ENCODE measurements around the gene EFNA4.

DNA sequence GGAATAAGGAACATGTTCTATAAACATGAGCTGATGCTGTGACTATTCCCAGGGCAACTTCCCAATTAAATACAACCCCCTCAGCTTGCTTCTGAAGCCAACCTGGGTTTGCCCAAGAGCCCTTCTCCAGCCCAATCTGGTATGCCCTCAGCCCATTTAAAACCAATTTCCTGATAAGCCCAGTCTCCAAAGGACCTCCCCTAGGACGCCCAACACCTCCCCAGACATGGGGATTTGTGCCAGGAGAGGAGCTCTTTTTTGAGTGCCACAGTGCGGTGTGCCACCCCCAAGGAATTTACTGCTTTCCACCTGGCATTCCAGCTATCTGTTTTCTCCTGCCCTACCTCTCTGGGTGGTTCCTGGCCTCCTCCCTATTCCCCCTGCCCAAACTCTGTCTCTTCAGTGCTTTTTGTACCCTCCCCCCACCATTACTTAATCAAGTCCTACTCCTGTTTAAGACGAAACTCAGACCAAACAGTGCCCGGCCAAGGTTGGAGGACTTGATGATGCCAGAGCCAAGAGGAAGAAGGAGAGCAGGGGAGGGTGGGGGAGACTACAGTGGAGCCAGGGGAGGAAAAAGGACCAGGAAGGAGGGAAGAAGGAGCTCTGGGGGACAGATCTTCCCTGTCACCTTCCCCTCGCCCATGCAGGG lies 52.7 kb downstream of the EFNA4 start:
- TF ChIP-seq TARDBP (IDR thresholded peaks at IDR 0.05) (no peak), FOXM1 (IDR thresholded peaks at IDR 0.05; ENCODE audit: borderline replicate concordance) (no peak), ZNF384 (IDR thresholded peaks at IDR 0.05) (no peak), NFRKB (IDR thresholded peaks at IDR 0.05) (no peak)

Data from HEK293T (cell line).